GM18870 (cell line): ENCODE results near the gene LIMS1.

Experiments used
- ATAC-seq: cut with Tn5 transposase; IDR thresholded peaks from one replicate; pipeline ENCODE4 v1.9.1; 2021; ENCODE audit warnings: moderate library complexity; ENCODE audit not compliant: unreplicated experiment

The LIMS1 gene

GRCh38 chr2:108612514-108613183, 78.4 kb downstream of the LIMS1 start:
- ATAC-seq = peak; percentile 73

GRCh38 chr2:108613261-108614042, 79.2 kb downstream of the LIMS1 start:
- no peak for ATAC-seq

GRCh38 chr2:108614043-108614545, 79.8 kb downstream of the LIMS1 start:
- no peak for ATAC-seq

GRCh38 chr2:108614659-108615058, 80.4 kb downstream of the LIMS1 start:
- ATAC-seq = no peak

- ATAC-seq = no peak
These were observed 81.3 kb downstream of the LIMS1 start for GRCh38 chr2:108615480-108616090.

GRCh38 chr2:108616318-108616717, 82.0 kb downstream of the LIMS1 start:
- ATAC-seq = no peak

GRCh38 chr2:108616751-108617161, 82.5 kb downstream of the LIMS1 start:
- no peak for ATAC-seq

- ATAC-seq = no peak
These were observed 83.3 kb downstream of the LIMS1 start for GRCh38 chr2:108617617-108618016.

GRCh38 chr2:108619925-108620620, 85.8 kb downstream of the LIMS1 start:
- no peak for ATAC-seq

- ATAC-seq = no peak
These were observed 86.4 kb downstream of the LIMS1 start for GRCh38 chr2:108620656-108621055.

- ATAC-seq = peak; percentile 99
These were observed 86.9 kb downstream of the LIMS1 start for GRCh38 chr2:108621087-108621559.

- no peak for ATAC-seq
These were observed 87.7 kb downstream of the LIMS1 start for GRCh38 chr2:108621687-108622681.

GRCh38 chr2:108623616-108624015, 89.3 kb downstream of the LIMS1 start:
- ATAC-seq = no peak

GRCh38 chr2:108625186-108625827, 91.0 kb downstream of the LIMS1 start:
- ATAC-seq = no peak

- ATAC-seq = no peak
These were observed 91.5 kb downstream of the LIMS1 start for GRCh38 chr2:108625828-108626195.

- no peak for ATAC-seq
These were observed 92.7 kb downstream of the LIMS1 start for GRCh38 chr2:108626995-108627394.

- ATAC-seq = no peak
These were observed 93.8 kb downstream of the LIMS1 start for GRCh38 chr2:108627911-108628567.

- no peak for ATAC-seq
These were observed 94.7 kb downstream of the LIMS1 start for GRCh38 chr2:108628936-108629335.

- peak; percentile 74 for ATAC-seq
These were observed 95.1 kb downstream of the LIMS1 start for GRCh38 chr2:108629417-108629816.
